GM23248 (cell line): Measurements from ENCODE around the gene C1QTNF2. TPM values are rescaled to one million over a fixed set of nuclear protein-coding genes. Genes with fewer than 3 reads are reported as not detected.

Experiments used
- DNase-seq: peaks from one replicate; pipeline ENCODE4 v3.0.0-alpha.2; 2015
- H2AFZ ChIP-seq: fragments of 200-600 bp; sonication (generic); 2 replicates; pipeline ENCODE4 v1.6.1; 2016; ENCODE audit warnings: antibody characterized with exemption
- H3F3A ChIP-seq: fragments of 200-600 bp; sonication (generic); 2 replicates; pipeline ENCODE4 v1.6.1; 2016; ENCODE audit warnings: mild to moderate bottlenecking, antibody characterized with exemption, mixed run types; ENCODE audit not compliant: insufficient read depth
- H3K27ac ChIP-seq: fragments of 200-600 bp; sonication (generic); 2 replicates; pipeline ENCODE4 v1.5.1; 2016; ENCODE audit warnings: mild to moderate bottlenecking
- H3K27me3 ChIP-seq: fragments of 200-600 bp; sonication (generic); replicated peaks from 2 replicates; pipeline ENCODE4 v1.6.1; 2016; ENCODE audit warnings: mild to moderate bottlenecking; ENCODE audit not compliant: insufficient read depth
- H3K36me3 ChIP-seq: fragments of 200-600 bp; sonication (generic); 2 replicates; pipeline ENCODE4 v1.6.1; 2016; ENCODE audit warnings: low read depth, mild to moderate bottlenecking
- H3K4me1 ChIP-seq: fragments of 200-600 bp; sonication (generic); 2 replicates; pipeline ENCODE4 v1.6.1; 2016; ENCODE audit warnings: mild to moderate bottlenecking; ENCODE audit not compliant: insufficient read depth
- H3K4me2 ChIP-seq: fragments of 200-600 bp; sonication (generic); one replicate; pipeline ENCODE4 v1.6.1; 2016; ENCODE audit warnings: mild to moderate bottlenecking; ENCODE audit not compliant: unreplicated experiment
- H3K4me3 ChIP-seq: fragments of 200-600 bp; sonication (generic); 2 replicates; pipeline ENCODE4 v1.5.1; 2016; ENCODE audit warnings: mild to moderate bottlenecking
- H3K79me2 ChIP-seq: fragments of 200-600 bp; sonication (generic); 2 replicates; pipeline ENCODE4 v1.6.1; 2016; ENCODE audit warnings: mild to moderate bottlenecking; ENCODE audit not compliant: insufficient read depth
- H3K9ac ChIP-seq: fragments of 200-600 bp; sonication (generic); 2 replicates; pipeline ENCODE4 v1.6.1; 2016; ENCODE audit warnings: mild to moderate bottlenecking
- H3K9me2 ChIP-seq: fragments of 200-600 bp; sonication (generic); 2 replicates; pipeline ENCODE4 v1.6.1; 2016; ENCODE audit warnings: mixed run types, mild to moderate bottlenecking, moderate library complexity; ENCODE audit not compliant: insufficient read depth
- H3K9me3 ChIP-seq: fragments of 200-600 bp; sonication (generic); one replicate; pipeline ENCODE4 v1.6.1; 2017; ENCODE audit warnings: low read depth
- H4K20me1 ChIP-seq: fragments of 200-600 bp; sonication (generic); 2 replicates; pipeline ENCODE4 v1.6.0; 2016; ENCODE audit not compliant: insufficient read depth
- EZH2 ChIP-seq: fragments of 200-600 bp; sonication (generic); IDR thresholded peaks from 2 replicates; pipeline ENCODE4 v1.6.1; 2018; ENCODE audit warnings: antibody characterized with exemption, mild to moderate bottlenecking; ENCODE audit not compliant: insufficient read depth, poor library complexity, severe bottlenecking
- EZH2phosphoT487 ChIP-seq: fragments of 200-600 bp; sonication (generic); IDR thresholded peaks from 2 replicates; pipeline ENCODE4 v1.6.1; 2018; ENCODE audit warnings: antibody characterized with exemption, moderate library complexity, mild to moderate bottlenecking, low read depth; ENCODE audit not compliant: insufficient read depth
- WGBS, 2 experiments: methylation state at CpG; one replicate each; pipeline ENCODE4 v1.1.6; 2015 to 2017; ENCODE audit warnings: low lambda C conversion rate in 2 of 2, low coverage in 1 of 2; ENCODE audit errors: missing lambda C conversion rate in 2 of 2; 5-methylcytosine and 5-hydroxymethylcytosine counted together
- in situ Hi-C: fragments of 300-500 bp; cut with MboI; formaldehyde crosslinking; loops from 2 replicates; pipeline ENCODE4 v1.15.0; 2020
- polyA plus RNA-seq: library from polyadenylated mRNA; unstranded; fragments of >200 nt; fragmentation: Nextera tagmentation; extraction: Ambion mirVana; gene quantifications from 2 replicates; pipeline ENCODE4 v1.2.1, GENCODE V29; 2016
- total RNA-seq: library from RNA; depleted of rRNA; stranded (reverse); fragments of >200 nt; shearing (Covaris generic); gene quantifications from 2 replicates; pipeline ENCODE4 v1.2.3, GENCODE V29; 2014

C1QTNF2 gene
- total and polyA plus RNA-seq, 2 experiments from 2014 or later: 0.22 to 0.31 TPM

DNA sequence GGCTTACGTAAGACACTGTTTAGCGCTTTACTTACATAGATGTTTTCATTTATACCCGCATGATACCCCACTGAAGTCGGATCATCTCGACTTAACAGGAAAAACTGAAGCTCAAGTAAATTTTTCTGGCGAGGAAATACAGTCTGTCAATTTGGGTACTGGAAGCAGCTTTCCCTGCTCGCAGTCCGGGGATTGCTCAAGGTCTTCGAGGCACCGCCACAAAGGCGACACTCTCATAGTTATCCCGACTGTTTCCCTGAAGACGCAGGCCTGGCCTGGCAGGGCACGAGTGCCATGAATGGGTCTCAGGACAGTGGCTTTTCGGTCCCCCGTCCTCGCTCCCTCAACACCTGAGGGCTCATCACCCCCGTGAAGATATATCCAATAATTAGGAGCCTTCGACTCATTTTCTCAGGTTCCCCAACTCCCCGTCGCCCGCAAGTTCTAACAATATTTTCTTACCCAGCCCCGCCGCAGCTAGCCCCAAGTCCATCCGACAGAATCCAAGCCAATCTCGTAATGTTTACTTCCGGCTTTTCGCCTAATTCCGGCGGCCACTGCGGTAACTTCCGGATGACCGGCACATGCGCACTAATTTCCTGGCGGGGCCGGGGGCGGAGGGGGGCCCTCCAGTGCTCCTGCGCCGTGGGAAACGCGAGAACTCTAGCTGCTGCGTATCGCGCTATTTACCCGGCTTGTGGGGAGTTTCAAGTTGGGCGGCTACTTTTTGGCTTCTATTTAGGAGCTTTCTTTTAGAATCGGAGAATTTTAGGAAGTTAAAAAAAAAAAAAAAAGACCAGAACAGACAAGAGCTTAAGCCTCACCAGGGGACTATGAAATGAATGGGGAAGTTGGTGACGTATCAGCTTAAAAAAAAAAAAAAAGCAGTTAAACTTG is 48.4 kb upstream of the C1QTNF2 start, which contains the start of gene SLU7:
Gene SLU7, minus strand, starts transcription at position 521 of the 897 bp plus-strand sequence. CDS start 3,787 bp downstream, outside the sequence.
- no peaks in the 10 kb centered on the region for H3K27me3 ChIP-seq
- peak within 1 kb of the TSS; percentile 96 for H3K4me2 ChIP-seq
- H3K9ac ChIP-seq: peak within 1 kb of the TSS; percentile 97
- peaks cover 14% of the 10 kb centered on the region for H3F3A ChIP-seq
- WGBS, 2 experiments: 1% methylated on average over 48 of the region's 48 CpGs
- H3K9me3 ChIP-seq: no peaks in the 10 kb centered on the region
- peaks cover 5% of the 10 kb centered on the region for H3K36me3 ChIP-seq
- in situ Hi-C loops: no loop called here
- no peaks in the 10 kb centered on the region for H3K9me2 ChIP-seq
- peaks cover 60% of the 10 kb centered on the region for H3K79me2 ChIP-seq
- H3K4me3 ChIP-seq: peak within 1 kb of the TSS; percentile 91
- peaks cover 36% of the 10 kb centered on the region for H3K4me1 ChIP-seq
- H3K27ac ChIP-seq: peak within 1 kb of the TSS; percentile 86
- peak within 1 kb of the TSS; percentile 86 for H2AFZ ChIP-seq
- H4K20me1 ChIP-seq: no peaks in the 10 kb centered on the region
- peak; percentile 99 for DNase-seq
- TF ChIP-seq EZH2phosphoT487 (no peak), EZH2 (no peak)

DNA sequence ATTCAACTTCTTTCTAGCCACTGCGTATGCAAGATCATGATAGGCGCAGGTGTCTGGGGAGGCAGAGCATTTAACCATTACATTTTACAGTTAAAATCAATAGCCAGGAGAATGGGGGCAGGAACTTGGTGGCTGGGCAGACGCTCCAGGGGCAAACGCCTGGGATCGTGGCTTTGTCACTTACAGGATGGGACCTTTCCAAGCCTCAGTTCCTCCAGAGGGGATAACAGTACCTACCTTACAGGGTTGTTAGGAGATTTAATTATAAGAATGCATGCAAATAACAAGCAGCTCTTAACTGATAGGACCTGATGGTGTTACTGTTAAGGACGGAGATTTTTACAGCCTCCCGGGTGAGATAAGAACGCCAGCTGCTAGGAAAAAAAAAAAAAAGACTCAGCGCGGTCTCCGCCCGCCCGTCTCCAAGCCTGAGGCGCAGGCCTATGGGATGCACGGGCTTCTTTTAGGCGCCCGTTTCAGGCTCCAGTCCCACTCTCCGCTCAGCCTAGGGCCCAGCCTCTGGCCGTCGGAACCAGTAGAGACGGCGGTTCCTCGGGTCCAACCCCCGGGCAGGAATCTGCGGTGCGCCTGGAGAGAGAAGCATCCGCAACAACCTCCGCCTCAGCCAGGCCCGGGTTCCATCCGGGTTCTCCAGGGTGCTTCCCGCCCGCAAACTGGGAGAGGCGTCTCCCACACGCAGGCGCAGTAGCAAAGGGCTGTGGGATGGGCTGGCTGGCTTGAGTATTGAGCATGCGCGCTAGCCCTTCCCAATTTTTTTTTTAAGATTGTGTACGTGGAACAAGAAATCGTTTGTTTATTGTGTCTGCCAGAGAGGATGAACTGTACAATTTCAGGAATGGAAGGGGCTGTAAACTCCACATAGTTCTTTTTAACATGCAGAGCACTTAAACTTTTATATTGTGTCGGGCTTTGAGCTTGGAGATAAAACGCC is 29.3 kb upstream of the C1QTNF2 start, which contains the start of gene FAM200C:
Gene FAM200C, minus strand, starts transcription at position 653 of the 952 bp plus-strand sequence. CDS start 4,564 bp downstream, outside the sequence.
- Histone ChIP-seq H4K20me1 (no peaks in the 10 kb centered on the region), H3K9ac (peak within 1 kb of the TSS; percentile 98), H3F3A (peaks cover 27% of the 10 kb centered on the region), H3K4me2 (peak within 1 kb of the TSS; percentile 96), H3K27ac (peak within 1 kb of the TSS; percentile 93), H3K9me2 (no peaks in the 10 kb centered on the region), H3K27me3 (no peaks in the 10 kb centered on the region), H3K4me1 (peaks cover 16% of the 10 kb centered on the region), H3K4me3 (peak within 1 kb of the TSS; percentile 90), H3K36me3 (peaks cover 28% of the 10 kb centered on the region; the same call in 1 of the 2 replicates), H2AFZ (peak within 1 kb of the TSS; percentile 84), H3K9me3 (no peaks in the 10 kb centered on the region), H3K79me2 (peaks cover 37% of the 10 kb centered on the region)
- WGBS, 2 experiments: 1% methylated on average over 41 of the region's 41 CpGs
- in situ Hi-C loops: no loop called here
- peak; percentile 96 for DNase-seq
- TF ChIP-seq EZH2: no peak
- TF ChIP-seq EZH2phosphoT487: no peak

DNA sequence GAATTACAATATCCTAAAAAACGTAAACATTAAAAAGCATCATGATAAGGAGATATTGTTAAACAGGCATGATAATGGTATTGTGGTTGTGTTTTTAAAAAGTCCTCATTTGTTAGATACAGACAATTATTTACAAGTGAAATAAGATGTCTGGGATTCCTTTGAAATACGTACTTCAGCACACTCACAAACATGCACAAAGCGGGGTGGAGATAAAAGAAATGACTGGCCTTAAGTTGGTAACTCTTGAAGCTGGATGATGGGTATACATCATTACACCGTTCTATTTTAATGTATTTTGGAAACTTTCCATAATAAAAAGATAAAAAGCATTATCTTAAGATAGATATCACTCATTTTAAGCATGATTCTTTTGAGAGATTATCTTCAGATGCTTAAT is 28.4 kb upstream of the C1QTNF2 start:
- peak overlapping the region; percentile 96 for H3K4me2 ChIP-seq
- H4K20me1 ChIP-seq: no peaks in the 10 kb centered on the region
- no peaks in the 10 kb centered on the region for H3K9me3 ChIP-seq
- H3K27me3 ChIP-seq: no peaks in the 10 kb centered on the region
- peak; percentile 57 for DNase-seq
- 23 to 29% methylated on average over 4 of the region's 4 CpGs for WGBS, 2 experiments
- peak overlapping the region; percentile 93 for H3K27ac ChIP-seq
- peaks cover 27% of the 10 kb centered on the region for H3F3A ChIP-seq
- peaks cover 21% of the 10 kb centered on the region; the same call in 1 of the 2 replicates for H3K36me3 ChIP-seq
- H3K4me3 ChIP-seq: peak overlapping the region; percentile 90
- H2AFZ ChIP-seq: peak overlapping the region; percentile 84
- H3K9ac ChIP-seq: peak overlapping the region; percentile 98
- peaks cover 37% of the 10 kb centered on the region for H3K79me2 ChIP-seq
- H3K9me2 ChIP-seq: no peaks in the 10 kb centered on the region
- peaks cover 22% of the 10 kb centered on the region for H3K4me1 ChIP-seq
- no peak for TF ChIP-seq EZH2
- no peak for TF ChIP-seq EZH2phosphoT487
- in situ Hi-C loops: no loop called here

DNA sequence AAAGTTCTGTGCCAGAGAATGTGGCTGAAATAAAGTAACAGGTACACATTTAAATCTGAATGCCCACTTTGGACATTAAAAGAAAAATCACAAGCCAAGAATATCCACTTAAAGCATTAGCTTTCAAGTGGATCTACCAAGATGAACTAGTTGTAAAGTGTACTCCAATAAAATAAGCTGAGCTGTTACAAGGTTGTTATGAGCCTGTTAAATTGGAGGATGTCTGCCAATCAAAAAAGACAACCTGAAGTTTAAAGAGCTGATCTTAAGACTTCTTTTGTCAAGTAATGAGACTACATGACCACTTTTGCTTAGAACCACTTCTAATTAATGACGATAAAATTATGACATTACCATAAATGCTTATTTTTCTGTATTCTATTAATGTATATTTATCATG is 27.1 kb upstream of the C1QTNF2 start:
- no peak overlapping the region for H3K4me3 ChIP-seq
- peaks cover 37% of the 10 kb centered on the region for H3K79me2 ChIP-seq
- H3F3A ChIP-seq: peaks cover 27% of the 10 kb centered on the region
- no peak for TF ChIP-seq EZH2
- TF ChIP-seq EZH2phosphoT487: no peak
- H4K20me1 ChIP-seq: no peaks in the 10 kb centered on the region
- no peak overlapping the region for H3K4me2 ChIP-seq
- H3K9me2 ChIP-seq: no peaks in the 10 kb centered on the region
- H3K36me3 ChIP-seq: peaks cover 10% of the 10 kb centered on the region; the same call in 1 of the 2 replicates
- in situ Hi-C loops: no loop called here
- no peak overlapping the region for H3K27ac ChIP-seq
- no peak for DNase-seq
- H2AFZ ChIP-seq: no peak overlapping the region
- H3K9me3 ChIP-seq: no peaks in the 10 kb centered on the region
- no peaks in the 10 kb centered on the region for H3K27me3 ChIP-seq
- WGBS, 2 experiments: 95 to 100% methylated on average over 1 of the region's 1 CpG
- no peak overlapping the region for H3K9ac ChIP-seq
- peaks cover 22% of the 10 kb centered on the region for H3K4me1 ChIP-seq
